ENCODE results near the gene ADM2.
"Not testable (repeated sequence)": the region's sequence is repeated elsewhere in the genome, so short reads cannot be mapped to it uniquely, and the experiment has no call there.

GRCh38 chr22:50520184-50520583, 38.8 kb downstream of the ADM2 start:
- not testable (repeated sequence) for TF ChIP-seq CTCF (IDR thresholded peaks at IDR 0.05; ENCODE audit: low read depth, low read length); EZH2phosphoT487 (IDR thresholded peaks at IDR 0.05; ENCODE audit: low read depth)

Measured in OCI-LY3 (cell line).